NCI-H345 treated with DMSO at 0.1 percent for 48 hours (cell line): ENCODE measurements around the gene SRGAP3.

Source experiments
- DNase-seq: peaks from one replicate; lab custom pipeline; 2025; ENCODE audit not compliant: unreplicated experiment; lab: John Stamatoyannopoulos, UW

Gene SRGAP3

GRCh38 chr3:9149566-9149965, 99.9 kb downstream of the SRGAP3 start:
- no peak for DNase-seq

- no peak for DNase-seq
Observed at GRCh38 chr3:9147896-9148266, 101.6 kb downstream of the SRGAP3 start.

DNA sequence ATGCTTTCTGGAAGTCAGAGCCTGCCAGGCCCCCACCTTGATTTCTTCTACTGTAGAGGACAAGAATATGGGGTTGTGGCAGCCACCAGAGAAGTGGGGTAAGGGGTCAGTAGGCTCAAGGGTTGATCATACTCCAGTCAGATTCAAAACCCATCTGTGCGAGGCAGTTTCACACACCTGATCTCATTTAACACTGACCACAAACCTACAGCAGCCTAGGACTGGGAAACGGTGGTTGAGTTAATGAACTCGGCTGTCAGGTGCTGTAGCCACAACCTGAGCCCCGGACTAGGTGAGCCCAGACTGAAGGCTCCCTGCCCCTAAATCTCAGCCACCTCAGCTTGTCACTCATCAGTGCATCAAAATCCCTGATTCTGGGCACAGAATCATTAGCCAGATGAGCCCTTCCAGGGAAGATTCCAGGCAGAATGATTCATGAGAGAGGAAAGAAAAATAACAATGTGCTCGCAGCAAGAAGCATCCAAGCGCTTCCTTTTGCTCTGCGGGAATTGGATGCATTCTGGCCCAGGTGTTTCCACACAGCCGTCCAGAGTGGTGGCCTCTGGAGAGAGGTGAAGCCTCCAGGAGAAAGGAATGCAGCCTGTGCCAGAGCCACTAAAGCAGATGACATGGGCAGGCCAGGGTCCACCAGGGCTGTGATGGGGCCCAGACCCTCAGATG, 102.1 kb downstream of the SRGAP3 start:
- no peak for DNase-seq

GRCh38 chr3:9146367-9147071, 102.9 kb downstream of the SRGAP3 start:
- DNase-seq = no peak

GRCh38 chr3:9143184-9143583, 106.3 kb downstream of the SRGAP3 start:
- no peak for DNase-seq

DNA sequence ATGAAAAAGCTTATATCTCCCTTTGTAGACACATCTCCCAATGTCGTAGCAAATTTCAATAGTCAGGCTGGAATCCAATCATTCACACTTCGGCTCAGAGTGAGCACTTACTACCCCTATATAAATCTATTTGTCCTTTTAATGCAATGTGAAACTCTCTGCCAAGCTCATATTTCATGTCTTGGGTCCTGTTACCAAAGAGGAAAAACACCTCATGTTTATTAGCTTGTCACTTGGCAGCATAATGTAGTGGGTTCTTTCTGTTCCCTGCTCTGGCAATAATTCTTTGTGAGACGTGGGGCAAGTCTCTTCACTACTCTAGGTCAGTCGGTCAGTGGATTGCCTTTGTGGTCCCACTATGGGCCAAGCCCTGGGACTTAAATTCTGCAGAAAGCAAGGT, 107.1 kb downstream of the SRGAP3 start:
- no peak for DNase-seq

DNA sequence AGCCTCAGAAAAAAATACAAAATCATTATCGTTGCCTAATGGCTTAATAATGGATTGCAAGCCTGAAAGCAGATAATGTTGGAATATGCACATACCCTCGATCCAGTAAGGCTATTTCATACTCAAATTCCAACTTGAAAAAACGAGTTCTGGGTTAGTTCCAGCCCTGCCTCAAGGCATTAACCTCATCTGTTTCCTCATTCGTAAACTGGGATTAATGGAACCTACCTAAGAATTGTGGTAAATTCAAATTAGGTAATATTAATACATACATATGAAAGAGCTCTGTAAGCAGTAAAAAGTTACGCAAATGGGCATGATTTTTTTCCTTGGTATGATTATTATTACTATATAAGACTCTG, 107.5 kb downstream of the SRGAP3 start:
- DNase-seq = no peak

- no peak for DNase-seq
Observed at GRCh38 chr3:9139366-9139765, 110.1 kb downstream of the SRGAP3 start.

GRCh38 chr3:9137676-9138075, 111.8 kb downstream of the SRGAP3 start:
- no peak for DNase-seq

DNA sequence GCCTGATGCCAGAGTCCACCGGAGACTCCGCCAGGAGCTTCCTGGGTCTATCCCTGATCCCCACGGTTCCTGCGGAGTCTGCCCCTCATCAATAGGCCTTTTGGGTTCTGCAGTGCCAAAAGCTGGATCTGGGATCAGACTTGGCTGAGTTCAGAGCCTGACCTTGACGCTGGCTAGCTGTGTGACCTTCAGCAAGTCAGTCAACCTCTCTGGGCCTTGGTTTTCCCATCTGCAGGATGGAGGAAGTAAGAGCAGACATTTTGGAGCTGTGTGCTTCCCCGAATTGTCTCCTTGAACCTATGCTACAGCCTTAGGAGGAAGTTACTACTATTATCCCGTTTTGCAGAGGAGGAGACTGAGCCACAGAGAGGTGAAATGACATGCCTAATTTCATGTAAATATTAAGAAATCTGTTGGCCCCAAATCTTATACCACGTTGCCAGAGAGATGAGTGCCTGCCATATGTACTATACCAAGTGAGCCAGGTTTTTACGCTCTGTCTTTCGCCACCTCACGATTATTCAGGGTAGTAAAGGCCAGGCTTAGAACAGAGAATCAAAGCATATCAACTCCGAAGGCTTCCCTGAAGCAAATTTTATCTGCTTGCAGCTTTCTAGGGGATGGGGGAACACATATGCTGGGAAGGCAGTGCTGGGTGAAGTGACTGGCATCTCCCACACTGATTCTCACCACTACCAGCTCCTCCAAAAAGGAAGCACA, 112.5 kb downstream of the SRGAP3 start:
- no peak for DNase-seq

DNA sequence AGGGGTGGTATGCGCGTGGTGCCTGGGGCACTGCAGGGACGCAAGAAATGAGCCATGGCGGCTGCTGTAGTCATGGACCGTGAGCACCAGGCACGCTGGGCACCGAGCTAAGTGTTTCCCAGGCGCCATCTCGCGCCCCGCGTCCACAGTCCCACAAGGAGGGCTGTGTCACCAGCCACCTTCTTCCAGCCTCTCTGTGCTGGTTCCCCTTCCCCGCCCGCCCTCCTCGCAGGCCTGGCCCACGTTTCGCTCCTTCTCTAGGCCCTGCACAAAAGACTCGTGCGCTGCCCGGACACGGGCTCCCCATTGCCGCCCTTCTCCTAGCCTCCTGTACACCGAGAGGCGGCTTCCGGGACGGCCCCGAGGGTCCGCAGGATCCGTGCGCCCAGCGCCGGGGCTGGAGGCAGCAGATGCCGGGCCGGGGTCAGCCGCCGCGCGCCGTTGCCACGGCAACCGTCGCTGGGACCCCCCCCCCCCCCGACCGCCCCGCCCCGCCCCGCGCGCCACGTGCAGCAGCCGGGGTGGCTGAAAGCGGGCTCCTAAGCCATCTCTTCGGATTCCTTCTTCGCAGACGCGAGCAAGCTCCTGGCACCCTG, 113.4 kb downstream of the SRGAP3 start:
- no peak for DNase-seq

DNA sequence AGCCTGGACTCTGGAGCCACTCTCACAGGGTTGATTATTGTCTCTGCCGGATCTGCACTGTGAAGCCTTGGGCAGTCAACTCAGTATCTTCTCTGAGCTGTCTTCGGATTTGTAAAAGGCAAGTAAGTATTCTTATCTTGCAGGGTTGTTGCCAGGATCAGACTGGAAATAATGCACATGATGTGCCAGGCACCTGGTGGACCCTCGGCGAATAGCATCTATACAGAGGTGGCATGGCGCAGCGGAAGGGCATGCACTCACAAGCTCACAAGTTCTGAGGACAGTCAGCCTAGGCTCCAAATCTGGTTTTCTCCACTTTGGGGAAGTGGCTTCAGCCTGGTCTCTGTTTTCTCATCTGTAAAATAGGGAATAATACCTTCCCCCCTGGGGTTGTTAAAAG, 113.9 kb downstream of the SRGAP3 start:
- DNase-seq = no peak

DNA sequence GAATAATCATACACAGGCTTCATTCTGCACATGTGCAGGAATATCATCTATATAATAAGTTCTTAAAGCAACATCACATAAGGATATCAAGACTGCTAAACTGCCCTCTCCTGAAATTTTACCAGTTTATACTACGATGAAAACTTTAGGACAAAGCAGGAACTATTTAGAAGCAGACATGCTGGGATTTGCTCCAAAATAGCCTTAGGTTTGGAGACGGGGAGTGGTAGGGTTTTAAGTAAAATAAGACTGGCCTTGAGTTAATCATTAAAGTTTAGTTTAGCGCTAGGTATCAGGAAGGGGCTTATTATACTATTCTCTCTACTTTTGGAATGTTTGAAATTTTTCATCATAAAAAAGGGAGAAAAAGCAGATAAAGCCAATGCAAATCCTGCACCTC, 115.8 kb downstream of the SRGAP3 start:
- DNase-seq = no peak

GRCh38 chr3:9130345-9131305, 118.8 kb downstream of the SRGAP3 start:
- no peak for DNase-seq

- no peak for DNase-seq
Observed at GRCh38 chr3:9129365-9129764, 120.1 kb downstream of the SRGAP3 start.

DNA sequence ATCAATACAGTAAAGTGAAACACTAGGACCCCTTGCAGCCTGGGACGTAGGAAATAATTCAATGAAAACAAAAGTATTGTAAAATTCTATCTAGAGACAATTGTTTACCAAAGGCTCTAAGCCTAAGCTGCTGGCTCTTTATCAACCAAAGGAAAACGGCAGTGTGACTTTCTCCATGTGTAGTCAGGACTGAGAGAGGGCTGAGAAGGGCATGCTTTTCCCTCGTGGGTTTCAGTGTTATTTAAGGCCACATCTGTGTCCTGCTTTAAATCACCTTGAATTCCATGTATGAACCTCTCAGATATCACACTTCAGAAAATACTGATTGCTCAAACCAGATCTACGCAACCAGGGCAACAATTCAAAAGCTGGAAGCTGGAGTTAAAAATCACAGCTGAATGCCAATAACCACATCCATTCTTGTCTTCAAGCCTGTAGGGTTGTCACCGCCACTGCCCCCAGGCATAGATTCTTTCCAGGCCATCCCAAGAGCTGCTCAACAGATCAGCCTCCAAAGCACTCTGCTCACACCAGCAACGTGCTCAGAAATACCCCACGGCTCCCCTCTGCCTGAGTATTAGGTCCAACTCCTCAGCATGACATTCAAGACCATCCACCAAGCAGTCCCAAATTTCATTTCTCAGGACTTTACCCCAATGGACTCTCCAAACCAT, 124.0 kb downstream of the SRGAP3 start:
- no peak for DNase-seq

DNA sequence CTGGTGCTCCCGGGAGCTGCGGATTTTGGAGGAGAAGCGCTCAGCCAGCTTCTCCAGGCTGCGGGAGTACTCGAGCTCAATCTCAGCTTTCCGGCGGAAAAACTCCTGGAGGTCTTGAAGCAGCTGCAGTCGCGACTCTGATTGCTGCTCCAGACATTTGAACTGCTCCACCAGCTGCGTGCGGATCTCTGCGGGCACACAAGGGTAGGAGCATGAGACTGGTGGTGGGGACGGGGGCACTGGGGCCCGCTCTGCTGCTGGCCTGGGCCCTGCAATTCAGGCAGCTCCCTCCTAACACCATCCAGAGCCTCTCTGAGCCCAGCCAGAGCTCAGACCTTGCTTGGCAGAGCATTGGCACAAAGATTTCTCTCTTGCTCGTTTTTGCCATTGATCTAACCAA, 124.7 kb downstream of the SRGAP3 start:
- no peak for DNase-seq

- no peak for DNase-seq
Observed at GRCh38 chr3:9123840-9124239, 125.6 kb downstream of the SRGAP3 start.

DNA sequence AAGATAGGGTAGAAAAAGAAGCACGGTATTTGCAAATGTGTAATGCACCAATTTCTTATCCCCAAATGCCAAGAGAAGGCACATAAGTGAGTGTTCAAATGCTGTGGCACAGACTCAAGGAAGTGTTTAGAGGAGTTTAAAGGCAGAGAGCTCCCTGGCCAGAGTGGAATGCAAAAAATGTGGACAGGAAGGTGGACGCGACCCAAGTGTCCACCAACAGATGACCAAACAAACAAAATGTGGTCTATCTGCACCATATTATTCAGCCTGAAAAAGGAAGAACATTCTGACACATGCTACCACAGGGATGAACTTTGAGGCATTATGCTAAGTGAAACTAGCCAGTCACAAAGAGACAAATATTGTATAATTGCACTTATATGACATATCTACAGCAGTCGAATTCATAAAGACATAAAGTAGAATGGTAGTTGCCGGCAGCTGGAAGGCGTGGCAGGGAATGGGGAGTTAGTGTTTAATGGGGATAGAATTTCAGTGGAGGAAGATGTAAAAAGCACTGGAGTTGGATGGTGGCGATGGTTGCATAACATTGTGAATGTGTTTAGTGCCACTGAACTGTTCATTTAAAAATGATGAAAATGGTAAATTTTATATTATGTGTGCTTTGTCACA, 126.6 kb downstream of the SRGAP3 start:
- DNase-seq = no peak
